Measurements from ENCODE around the gene NPAS3.

DNA sequence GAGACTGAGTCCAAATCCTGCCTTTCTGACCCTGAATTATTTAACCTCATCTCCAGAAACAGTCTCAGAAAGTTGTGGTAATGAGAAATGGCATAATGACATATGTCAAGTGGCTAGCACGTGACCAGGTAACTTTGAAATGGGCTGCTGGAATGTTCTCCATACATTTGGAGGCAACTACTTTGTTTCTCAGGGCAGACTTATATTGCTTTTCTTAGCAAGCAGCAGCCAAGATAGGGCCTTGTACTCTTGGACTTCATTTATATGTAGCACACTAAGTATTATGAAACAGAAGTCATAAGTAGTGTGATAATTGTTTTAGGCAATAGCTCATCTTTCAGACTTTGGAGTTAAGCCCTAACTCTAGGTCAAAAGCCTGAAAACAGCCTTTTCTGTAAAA is 494.7 kb downstream of the NPAS3 start:
- TF ChIP-seq, protein P1, sequence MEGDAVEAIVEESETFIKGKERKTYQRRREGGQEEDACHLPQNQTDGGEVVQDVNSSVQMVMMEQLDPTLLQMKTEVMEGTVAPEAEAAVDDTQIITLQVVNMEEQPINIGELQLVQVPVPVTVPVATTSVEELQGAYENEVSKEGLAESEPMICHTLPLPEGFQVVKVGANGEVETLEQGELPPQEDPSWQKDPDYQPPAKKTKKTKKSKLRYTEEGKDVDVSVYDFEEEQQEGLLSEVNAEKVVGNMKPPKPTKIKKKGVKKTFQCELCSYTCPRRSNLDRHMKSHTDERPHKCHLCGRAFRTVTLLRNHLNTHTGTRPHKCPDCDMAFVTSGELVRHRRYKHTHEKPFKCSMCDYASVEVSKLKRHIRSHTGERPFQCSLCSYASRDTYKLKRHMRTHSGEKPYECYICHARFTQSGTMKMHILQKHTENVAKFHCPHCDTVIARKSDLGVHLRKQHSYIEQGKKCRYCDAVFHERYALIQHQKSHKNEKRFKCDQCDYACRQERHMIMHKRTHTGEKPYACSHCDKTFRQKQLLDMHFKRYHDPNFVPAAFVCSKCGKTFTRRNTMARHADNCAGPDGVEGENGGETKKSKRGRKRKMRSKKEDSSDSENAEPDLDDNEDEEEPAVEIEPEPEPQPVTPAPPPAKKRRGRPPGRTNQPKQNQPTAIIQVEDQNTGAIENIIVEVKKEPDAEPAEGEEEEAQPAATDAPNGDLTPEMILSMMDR (IDR thresholded peaks at IDR 0.05), result no peak
- TF ChIP-seq POLR2A (IDR thresholded peaks at IDR 0.05) (no peak), EP300 (IDR thresholded peaks at IDR 0.05) (no peak), POLR2AphosphoS5 (IDR thresholded peaks at IDR 0.05) (no peak)
